Lower leg skin (tissue), 3 donors: ENCODE measurements around the gene B3GALT4.

ENCODE experiments used
- CTCF ChIP-seq, 3 donors: fragments of 450-650 bp; IDR thresholded peaks; one replicate each; pipeline ENCODE4 v1.5.1; 2016; ENCODE audit warnings: antibody characterized with exemption in 3 of 3, mild to moderate bottlenecking in 3 of 3, moderate library complexity in 2 of 3
- POLR2A ChIP-seq, 2 donors: fragments of 450-650 bp; IDR thresholded peaks; one replicate each; pipeline ENCODE4 v1.6.1; 2016 to 2017; ENCODE audit warnings: antibody characterized with exemption in 2 of 2, mild to moderate bottlenecking in 1 of 2, moderate library complexity in 1 of 2

DNA sequence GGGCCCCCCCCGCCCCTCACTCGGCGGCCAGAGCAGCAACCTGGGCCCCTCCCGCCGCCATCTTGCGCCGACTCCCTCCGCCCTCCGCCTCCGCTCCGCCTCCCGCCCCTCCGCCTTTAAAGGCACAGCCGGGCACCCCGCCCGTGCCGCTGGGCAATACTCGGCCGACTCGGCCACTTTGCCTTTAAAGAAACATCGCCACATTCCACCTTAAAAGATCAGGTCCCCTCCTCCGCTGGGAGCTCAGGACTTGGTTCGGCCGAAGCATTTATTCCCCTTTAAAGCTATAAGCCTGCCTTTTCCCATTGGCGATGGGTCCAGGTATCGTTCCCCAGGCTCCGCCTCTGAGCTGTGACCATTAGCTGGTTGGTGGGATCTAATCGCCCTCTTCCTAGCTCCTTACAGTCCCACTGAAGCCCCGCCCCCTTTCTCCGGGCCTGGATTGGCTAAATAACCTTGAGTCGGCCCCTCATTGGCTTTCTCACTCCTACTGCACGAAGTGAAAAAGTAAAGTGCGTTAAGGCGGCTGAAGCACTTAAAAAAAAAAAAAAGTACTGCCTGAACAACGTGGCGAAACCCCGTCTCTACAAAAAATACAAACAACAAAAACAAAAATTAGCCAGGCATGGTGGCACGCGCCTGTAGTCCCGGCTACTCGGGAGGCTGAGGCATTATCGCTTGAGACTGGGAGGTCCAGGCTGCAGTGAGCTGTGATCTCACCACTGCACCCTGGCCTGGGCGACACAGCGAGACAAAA lies 40.9 kb downstream of the B3GALT4 start, which contains the start of gene ZBTB22:
- TF ChIP-seq CTCF (IDR thresholded peaks at IDR 0.05) = no peak
- no peak for TF ChIP-seq POLR2A (IDR thresholded peaks at IDR 0.05)
